ENCODE measurements around the gene PAMR1. TPM values are rescaled to one million over a fixed set of nuclear protein-coding genes. Genes with fewer than 3 reads are reported as not detected.

The PAMR1 gene
- total and polyA plus RNA-seq, 2 of the 8 experiments (the other 6 are each of a cell fraction or from before 2014, with no cell fraction given): 3.0 to 6.9 TPM

DNA sequence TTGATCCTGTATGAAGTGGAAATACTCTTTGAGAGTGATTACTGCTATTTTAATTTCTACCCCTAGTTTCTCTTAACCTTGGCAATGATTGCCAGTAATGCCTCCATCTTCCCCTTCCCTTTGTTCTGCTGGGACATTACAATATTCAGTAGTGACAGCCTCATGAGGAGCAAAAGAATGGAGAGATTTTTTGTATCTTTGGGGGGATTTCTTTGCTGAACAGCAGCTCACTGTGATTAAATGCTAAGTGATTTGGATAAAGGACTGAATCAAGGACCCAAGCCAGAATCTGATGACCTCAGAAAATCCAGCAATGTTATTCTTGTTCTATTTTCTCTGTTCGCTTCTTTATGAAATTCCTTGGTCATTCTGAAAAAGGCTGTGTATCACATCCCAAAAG, 99.1 kb downstream of the PAMR1 start:
- Histone ChIP-seq H2AK5ac (ENCODE audit: low read depth, low read length) (no peak overlapping the region), H3K27me3 (replicated peaks in 1 of 4; ENCODE audit: control insufficient read depth in 3 of 4, extremely low read depth in 1 of 4, insufficient read depth in 3 of 4, low read length in 3 of 4) (peaks cover 5 to 20% (median 16%) of the 10 kb centered on the region in 4 experiments), H2BK120ac (replicated peaks; ENCODE audit: low read depth, low read length) (no peak overlapping the region), H3K27ac (ENCODE audit: low read depth, low read length) (no peak overlapping the region), H3K56ac (replicated peaks; ENCODE audit: insufficient read length, low read depth, low read length) (no peak overlapping the region), H3K79me2 (ENCODE audit: control insufficient read depth in 1 of 2, insufficient read depth in 2 of 2, low read length in 2 of 2) (no peaks in the 10 kb centered on the region), H3K9ac (replicated peaks in 1 of 4; ENCODE audit: extremely low read depth in 1 of 4, low read depth in 3 of 4, low read length in 3 of 4) (no peak overlapping the region), H3K14ac (ENCODE audit: insufficient read length) (no peak overlapping the region), H2BK15ac (ENCODE audit: low read length) (no peak overlapping the region), H3K18ac (ENCODE audit: extremely low read depth, low read length) (no peak overlapping the region), H3K23me2 (ENCODE audit: low read depth, low read length) (no peaks in the 10 kb centered on the region), H3K4me2 (ENCODE audit: insufficient read depth in 1 of 2, low read depth in 2 of 2, low read length in 2 of 2) (no peak overlapping the region), H3K23ac (ENCODE audit: insufficient read length) (no peak overlapping the region), H4K5ac (ENCODE audit: insufficient read length, low read depth, low read length) (no peak overlapping the region), H3K4me1 (replicated peaks in 1 of 4; ENCODE audit: control insufficient read depth in 3 of 4, insufficient read depth in 4 of 4, low read length in 3 of 4) (no peaks in the 10 kb centered on the region), H2AFZ (ENCODE audit: low read length) (no peak overlapping the region), H4K8ac (ENCODE audit: extremely low read depth, insufficient read depth, low read length) (no peak overlapping the region), H3K9me3 (ENCODE audit: insufficient read depth in 2 of 2, low read depth in 1 of 2, low read length in 1 of 2) (no peaks in the 10 kb centered on the region), H3K36me3 (ENCODE audit: control insufficient read depth in 2 of 4, insufficient read depth in 4 of 4, low read length in 3 of 4) (no peaks in the 10 kb centered on the region; a peak in 1 of 8 replicates), H3K79me1 (ENCODE audit: low read depth, low read length) (no peaks in the 10 kb centered on the region), H3K4me3 (ENCODE audit: extremely low read depth in 1 of 4, insufficient read depth in 2 of 4, low read depth in 3 of 4, low read length in 4 of 4) (no peak overlapping the region), H2BK20ac (ENCODE audit: low read length) (no peak overlapping the region), H2BK12ac (ENCODE audit: low read depth, low read length) (no peak overlapping the region), H2BK5ac (ENCODE audit: low read depth, low read length) (no peak overlapping the region), H3K4ac (replicated peaks; ENCODE audit: insufficient read length, low read depth, low read length) (no peak overlapping the region), H4K20me1 (replicated peaks in 1 of 2; ENCODE audit: control insufficient read depth in 1 of 2, insufficient read depth in 2 of 2, low read length in 2 of 2) (peaks cover 0 to 3% of the 10 kb centered on the region in 2 experiments), H4K91ac (replicated peaks; ENCODE audit: insufficient read length, low read length) (no peak overlapping the region)
- ChIA-PET POLR2A (ENCODE audit: partially characterized antibody) (no interaction called here), CTCF (ENCODE audit: partially characterized antibody) (interaction anchor here (1.2 to 1.3 kb wide), 2 partner anchors 14 to 23 kb away, joined by 3 to 6 read pairs; no protein-coding TSS in a partner anchor)
- FAIRE-seq (no peak), DNase-seq (ENCODE audit: low read depth in 1 of 2, low spot score in 2 of 2) (no peak)
- WGBS, 2 experiments (ENCODE audit: extremely low coverage in 1 of 2, insufficient coverage in 1 of 2, insufficient read length in 1 of 2, insufficient replicate concordance in 2 of 2, low coverage in 1 of 2, low lambda C conversion rate in 2 of 2, missing lambda C conversion rate in 1 of 2): 100% methylated on average over 1 of the region's 1 CpG; no CpG with 5 or more reads in 1 of the 2 experiments
- TF ChIP-seq POLR2A (IDR thresholded peaks at IDR 0.05; ENCODE audit: control extremely low read depth in 1 of 2, low read depth in 2 of 2, low read length in 2 of 2) (no peak), GTF2F1 (IDR thresholded peaks at IDR 0.05; ENCODE audit: borderline replicate concordance, low read depth, low read length) (no peak), JUND (IDR thresholded peaks at IDR 0.05; ENCODE audit: low read length) (no peak), CEBPB (IDR thresholded peaks at IDR 0.05; ENCODE audit: low read depth, low read length) (no peak), CBX8 (IDR thresholded peaks at IDR 0.05; ENCODE audit: borderline replicate concordance, low read depth, low read length) (no peak), SIRT6 (IDR thresholded peaks at IDR 0.05; ENCODE audit: low read length) (no peak), SP4 (IDR thresholded peaks at IDR 0.05; ENCODE audit: low read length) (no peak), KDM5A (IDR thresholded peaks at IDR 0.05; ENCODE audit: low read length) (no peak), TAF7 (optimal IDR thresholded peaks at IDR 0.05; ENCODE audit: borderline replicate concordance, low read depth, low read length) (no peak), EP300 (IDR thresholded peaks at IDR 0.05; ENCODE audit: borderline replicate concordance in 1 of 2, low read depth in 2 of 2, low read length in 2 of 2) (no peak), HDAC6 (IDR thresholded peaks at IDR 0.05; ENCODE audit: low read depth, low read length) (no peak), BRCA1 (IDR thresholded peaks at IDR 0.05; ENCODE audit: low read depth, low read length) (no peak), CHD1 (IDR thresholded peaks at IDR 0.05; ENCODE audit: low read depth, low read length) (no peak), TBP (IDR thresholded peaks at IDR 0.05; ENCODE audit: low read depth, low read length) (no peak), TEAD4 (IDR thresholded peaks at IDR 0.05; ENCODE audit: low read depth, low read length) (no peak), BCL11A (IDR thresholded peaks at IDR 0.05; ENCODE audit: low read depth in 2 of 2, low read length in 2 of 2) (no peak)

Data from H1 (cell line).